SU-DHL-6 (cell line): ENCODE data around the gene CFHR5.
A peak's percentile ranks its signal among the peaks of the same experiment; 100 is the strongest.

Experiments used
- H2AFZ ChIP-seq: fragments of 200-600 bp; sonication (generic); 2 replicates; pipeline ENCODE4 v1.6.1; 2014; ENCODE audit warnings: low read depth, mild to moderate bottlenecking, moderate library complexity, mixed read lengths, antibody characterized with exemption, low read length; ENCODE audit not compliant: severe bottlenecking
- H3F3A ChIP-seq: fragments of 200-600 bp; shearing (Covaris generic); 2 replicates; pipeline ENCODE4 v1.6.0; 2016; ENCODE audit warnings: antibody characterized with exemption, mild to moderate bottlenecking; ENCODE audit not compliant: insufficient read depth
- H3K27ac ChIP-seq: fragments of 200-600 bp; sonication (generic); 2 replicates; pipeline ENCODE4 v1.5.1; 2016; ENCODE audit warnings: low read depth, mild to moderate bottlenecking, low read length, moderate library complexity, mixed read lengths
- H3K27me3 ChIP-seq: fragments of 200-600 bp; sonication (generic), shearing (Covaris generic); 2 replicates; pipeline ENCODE4 v1.6.0; 2014; ENCODE audit warnings: mild to moderate bottlenecking, low read length
- H3K36me3 ChIP-seq: fragments of 200-600 bp; sonication (generic); 2 replicates; pipeline ENCODE4 v1.6.1; 2014; ENCODE audit warnings: mild to moderate bottlenecking, low read length, mixed read lengths
- H3K4me2 ChIP-seq: fragments of 300-600, 200-600 bp; shearing (Covaris generic), sonication (generic); 2 replicates; pipeline ENCODE4 v1.6.0; 2014; ENCODE audit warnings: low read length, low read depth, mild to moderate bottlenecking; ENCODE audit not compliant: poor library complexity, severe bottlenecking
- H3K4me3 ChIP-seq: fragments of 200-600 bp; sonication (generic); 2 replicates; pipeline ENCODE4 v1.5.1; 2014; ENCODE audit warnings: antibody characterized with exemption, low read length, mild to moderate bottlenecking, mixed read lengths; ENCODE audit not compliant: insufficient read depth, poor library complexity, severe bottlenecking
- H3K79me2 ChIP-seq: fragments of 200-600 bp; sonication (generic); 2 replicates; pipeline ENCODE4 v1.6.1; 2014; ENCODE audit warnings: mild to moderate bottlenecking, low read length, moderate library complexity; ENCODE audit not compliant: insufficient read depth
- H3K9ac ChIP-seq: fragments of 200-600 bp; sonication (generic); 2 replicates; pipeline ENCODE4 v1.7.0; 2014; ENCODE audit warnings: mild to moderate bottlenecking, low read length
- H3K9me2 ChIP-seq: fragments of 200-600 bp; sonication (generic); replicated peaks from 2 replicates; pipeline ENCODE4 v1.6.1; 2014; ENCODE audit warnings: low read length; ENCODE audit not compliant: insufficient read depth
- H3K9me3 ChIP-seq: fragments of 200-600 bp; sonication (generic); 2 replicates; pipeline ENCODE4 v1.6.1; 2014; ENCODE audit warnings: low read length, mixed read lengths; ENCODE audit not compliant: insufficient read depth
- H4K20me1 ChIP-seq: fragments of 200-600 bp; sonication (generic); 2 replicates; pipeline ENCODE4 v1.6.1; 2014; ENCODE audit warnings: low read depth, mild to moderate bottlenecking, antibody characterized with exemption, low read length, moderate library complexity, mixed read lengths
- CTCF ChIP-seq: fragments of 200-600 bp; sonication (generic); IDR thresholded peaks from one replicate; pipeline ENCODE4 v1.5.1; 2017; ENCODE audit warnings: antibody characterized with exemption, mild to moderate bottlenecking, low read length, moderate library complexity; ENCODE audit not compliant: insufficient read depth, poor library complexity, severe bottlenecking
- EZH2phosphoT487 ChIP-seq: fragments of 200-600 bp; sonication (generic), shearing (Covaris generic); conservative IDR thresholded peaks from 2 replicates; pipeline ENCODE4 v1.6.1; 2018; ENCODE audit warnings: mild to moderate bottlenecking, antibody characterized with exemption, low read length, moderate library complexity, mixed read lengths

CFHR5 gene

GRCh38 chr1:196960854-196961253 lies 16.5 kb upstream of the CFHR5 start:
- Histone ChIP-seq H3K27ac (no peak overlapping the region), H3K9me2 (no peaks in the 10 kb centered on the region), H3K27me3 (no peaks in the 10 kb centered on the region), H3K36me3 (no peaks in the 10 kb centered on the region), H3K9ac (no peak overlapping the region), H3K9me3 (no peaks in the 10 kb centered on the region), H3K4me2 (no peak overlapping the region), H3F3A (no peaks in the 10 kb centered on the region), H3K79me2 (no peaks in the 10 kb centered on the region), H2AFZ (no peak overlapping the region), H4K20me1 (no peaks in the 10 kb centered on the region), H3K4me3 (no peak overlapping the region)
- TF ChIP-seq EZH2phosphoT487 (no peak), CTCF (no peak)

GRCh38 chr1:196970182-196970581 lies 7.2 kb upstream of the CFHR5 start:
- Histone ChIP-seq H2AFZ (peak overlapping the region; percentile 42), H3F3A (no peaks in the 10 kb centered on the region), H3K9me3 (no peaks in the 10 kb centered on the region), H3K4me2 (no peak overlapping the region), H4K20me1 (no peaks in the 10 kb centered on the region), H3K27me3 (no peaks in the 10 kb centered on the region), H3K36me3 (no peaks in the 10 kb centered on the region), H3K9me2 (no peaks in the 10 kb centered on the region), H3K9ac (no peak overlapping the region), H3K27ac (no peak overlapping the region), H3K79me2 (no peaks in the 10 kb centered on the region), H3K4me3 (no peak overlapping the region)
- TF ChIP-seq CTCF (no peak), EZH2phosphoT487 (no peak)

GRCh38 chr1:196976278-196976677 lies 1.1 kb upstream of the CFHR5 start:
- TF ChIP-seq EZH2phosphoT487 (no peak), CTCF (no peak)
- no peaks in the 10 kb centered on the region for H3K9me2 ChIP-seq
- H3F3A ChIP-seq, result no peaks in the 10 kb centered on the region
- H4K20me1 ChIP-seq, result no peaks in the 10 kb centered on the region
- no peak overlapping the region for H3K4me3 ChIP-seq
- H3K79me2 ChIP-seq, result no peaks in the 10 kb centered on the region
- no peaks in the 10 kb centered on the region for H3K36me3 ChIP-seq
- H3K4me2 ChIP-seq, result no peak overlapping the region
- H3K9ac ChIP-seq, result no peak overlapping the region
- H3K27ac ChIP-seq, result no peak overlapping the region
- no peaks in the 10 kb centered on the region for H3K9me3 ChIP-seq
- H2AFZ ChIP-seq, result no peak overlapping the region
- no peaks in the 10 kb centered on the region for H3K27me3 ChIP-seq
